ENCODE results near the gene PRELID2. TPM values are rescaled to one million over a fixed set of nuclear protein-coding genes. Genes with fewer than 3 reads are reported as not detected.

The PRELID2 gene
- polyA plus RNA-seq, 1 donor (not counting 4 experiments of a cell fraction or from before 2014, with no cell fraction given): 5.1 TPM

GRCh38 chr5:145806923-145807322 lies 28.2 kb downstream of the PRELID2 start:
- dilution Hi-C loops (cut with MboI; ENCODE audit: extremely low pct_ligation_motif_present, low sequenced_read_pairs): no loop called here
- no peaks in the 10 kb centered on the region for H4K20me1 ChIP-seq (ENCODE audit: control insufficient read depth, extremely low read depth, insufficient read depth, low read length)
- DNase-seq (ENCODE audit: low read depth, low spot score): no peak
- H3K27ac ChIP-seq (ENCODE audit: control insufficient read depth, insufficient read depth, low read length): no peak overlapping the region
- no peaks in the 10 kb centered on the region for H3K27me3 ChIP-seq (ENCODE audit: control insufficient read depth, extremely low read depth, insufficient read depth, low read length)
- H3K9me3 ChIP-seq (ENCODE audit: control insufficient read depth, low read depth, low read length): no peaks in the 10 kb centered on the region
- no peaks in the 10 kb centered on the region for H3K36me3 ChIP-seq (ENCODE audit: control insufficient read depth in 2 of 2, extremely low read depth in 1 of 2, insufficient read depth in 2 of 2, low read length in 2 of 2)
- no peak overlapping the region for H3K9ac ChIP-seq (ENCODE audit: control insufficient read depth, extremely low read depth, insufficient read depth, low read length)
- H3K79me2 ChIP-seq (ENCODE audit: control insufficient read depth, insufficient read depth, low read length): no peaks in the 10 kb centered on the region
- no peak overlapping the region for H3K4me2 ChIP-seq (ENCODE audit: control insufficient read depth, extremely low read depth, insufficient read depth, low read depth, low read length)
- no peak overlapping the region for H2AFZ ChIP-seq (ENCODE audit: control insufficient read depth, low read length)
- peaks cover 9% of the 10 kb centered on the region for H3K4me1 ChIP-seq (ENCODE audit: control insufficient read depth, extremely low read depth, insufficient read depth, low read length)
- H3K9me1 ChIP-seq (ENCODE audit: control insufficient read depth, extremely low read depth, insufficient read depth, low read length): no peaks in the 10 kb centered on the region
- H3K4me3 ChIP-seq (ENCODE audit: control insufficient read depth in 2 of 3, extremely low read depth in 1 of 3, insufficient read depth in 2 of 3, low read depth in 1 of 3, low read length in 3 of 3): no peak overlapping the region
- TF ChIP-seq CTCF (optimal IDR thresholded peaks at IDR 0.05 in 1 of 3, IDR thresholded peaks at IDR 0.05 in 1 of 3, conservative IDR thresholded peaks at IDR 0.05 in 1 of 3; ENCODE audit: extremely low read depth in 1 of 3, insufficient read depth in 2 of 3, low read length in 3 of 3): no peak
- no peak for TF ChIP-seq EZH2 (IDR thresholded peaks at IDR 0.05; ENCODE audit: low read length)
- FAIRE-seq: no peak

- no peak for TF ChIP-seq CTCF (optimal IDR thresholded peaks at IDR 0.05 in 1 of 3, IDR thresholded peaks at IDR 0.05 in 1 of 3, conservative IDR thresholded peaks at IDR 0.05 in 1 of 3; ENCODE audit: extremely low read depth in 1 of 3, insufficient read depth in 2 of 3, low read length in 3 of 3)
- TF ChIP-seq EZH2 (IDR thresholded peaks at IDR 0.05; ENCODE audit: low read length): no peak
- Histone ChIP-seq H3K4me1 (ENCODE audit: control insufficient read depth, extremely low read depth, insufficient read depth, low read length) (peaks cover 9% of the 10 kb centered on the region), H3K79me2 (ENCODE audit: control insufficient read depth, insufficient read depth, low read length) (no peaks in the 10 kb centered on the region), H3K36me3 (ENCODE audit: control insufficient read depth in 2 of 2, extremely low read depth in 1 of 2, insufficient read depth in 2 of 2, low read length in 2 of 2) (no peaks in the 10 kb centered on the region), H3K9me3 (ENCODE audit: control insufficient read depth, low read depth, low read length) (no peaks in the 10 kb centered on the region), H3K27ac (ENCODE audit: control insufficient read depth, insufficient read depth, low read length) (no peak overlapping the region), H4K20me1 (ENCODE audit: control insufficient read depth, extremely low read depth, insufficient read depth, low read length) (no peaks in the 10 kb centered on the region), H3K27me3 (ENCODE audit: control insufficient read depth, extremely low read depth, insufficient read depth, low read length) (no peaks in the 10 kb centered on the region), H3K9ac (ENCODE audit: control insufficient read depth, extremely low read depth, insufficient read depth, low read length) (no peak overlapping the region), H3K4me2 (ENCODE audit: control insufficient read depth, extremely low read depth, insufficient read depth, low read depth, low read length) (no peak overlapping the region), H2AFZ (ENCODE audit: control insufficient read depth, low read length) (no peak overlapping the region), H3K4me3 (ENCODE audit: control insufficient read depth in 2 of 3, extremely low read depth in 1 of 3, insufficient read depth in 2 of 3, low read depth in 1 of 3, low read length in 3 of 3) (no peak overlapping the region), H3K9me1 (ENCODE audit: control insufficient read depth, extremely low read depth, insufficient read depth, low read length) (no peaks in the 10 kb centered on the region)
- FAIRE-seq (no peak), DNase-seq (ENCODE audit: low read depth, low spot score) (no peak)
- dilution Hi-C loops (cut with MboI; ENCODE audit: extremely low pct_ligation_motif_present, low sequenced_read_pairs): no loop called here
Observed at GRCh38 chr5:145805819-145806218, 29.3 kb downstream of the PRELID2 start.
